AG09309 (cell line): ENCODE results near the gene SERPINB6.
"Not testable (repeated sequence)": the region's sequence is repeated elsewhere in the genome, so short reads cannot be mapped to it uniquely, and the experiment has no call there.

Source experiments
- DNase-seq: peaks from one replicate; pipeline ENCODE4 v3.0.0-alpha.2; 2010; ENCODE audit warnings: low read depth
- H3K4me3 ChIP-seq: 2 replicates; pipeline ENCODE4 v1.5.1; 2011; ENCODE audit warnings: mild to moderate bottlenecking, low read depth, low read length, moderate library complexity; ENCODE audit not compliant: control insufficient read depth
- CTCF ChIP-seq: IDR thresholded peaks from 2 replicates; pipeline ENCODE4 v1.5.1; 2011; ENCODE audit warnings: mild to moderate bottlenecking, low read depth, low read length, inconsistent platforms; ENCODE audit not compliant: insufficient read depth, control insufficient read depth; ENCODE audit errors: missing control alignments

The SERPINB6 gene

GRCh38 chr6:2999618-3000557 is 28.5 kb upstream of the SERPINB6 start, which contains the start of gene NQO2:
TSS of gene NQO2 (plus strand) at chr6:2999894. CDS start at chr6:3006553, 6,659 bp downstream.
- H3K4me3 ChIP-seq: peak within 1 kb of the TSS; percentile 94
- TF ChIP-seq CTCF: no peak
- DNase-seq: no peak

- no peak for TF ChIP-seq CTCF
- peak overlapping the region; percentile 59 for H3K4me3 ChIP-seq
- peak; percentile 73 for DNase-seq
Measured at GRCh38 chr6:2998998-2999617, 27.7 kb upstream of the SERPINB6 start.

GRCh38 chr6:2998249-2998997 is 27.1 kb upstream of the SERPINB6 start:
- peak overlapping the region; percentile 59 for H3K4me3 ChIP-seq
- peak; percentile 53 for TF ChIP-seq CTCF
- DNase-seq: not testable (repeated sequence)

GRCh38 chr6:2993755-2994317 is 22.5 kb upstream of the SERPINB6 start:
- H3K4me3 ChIP-seq: no peak overlapping the region
- DNase-seq: no peak
- no peak for TF ChIP-seq CTCF

- TF ChIP-seq CTCF: no peak
- no peak for DNase-seq
- no peak overlapping the region for H3K4me3 ChIP-seq
Measured at GRCh38 chr6:2992330-2992979, 21.1 kb upstream of the SERPINB6 start.
